ENCODE results near the gene RORB. TPM values are rescaled to one million over a fixed set of nuclear protein-coding genes. Genes with fewer than 3 reads are reported as not detected.

The RORB gene
- total RNA-seq, 2 donors from 2014 or later: 0.55 to 2.4 TPM

GRCh38 chr9:74517188-74517587 lies 20.1 kb downstream of the RORB start:
- TF ChIP-seq, protein P1, sequence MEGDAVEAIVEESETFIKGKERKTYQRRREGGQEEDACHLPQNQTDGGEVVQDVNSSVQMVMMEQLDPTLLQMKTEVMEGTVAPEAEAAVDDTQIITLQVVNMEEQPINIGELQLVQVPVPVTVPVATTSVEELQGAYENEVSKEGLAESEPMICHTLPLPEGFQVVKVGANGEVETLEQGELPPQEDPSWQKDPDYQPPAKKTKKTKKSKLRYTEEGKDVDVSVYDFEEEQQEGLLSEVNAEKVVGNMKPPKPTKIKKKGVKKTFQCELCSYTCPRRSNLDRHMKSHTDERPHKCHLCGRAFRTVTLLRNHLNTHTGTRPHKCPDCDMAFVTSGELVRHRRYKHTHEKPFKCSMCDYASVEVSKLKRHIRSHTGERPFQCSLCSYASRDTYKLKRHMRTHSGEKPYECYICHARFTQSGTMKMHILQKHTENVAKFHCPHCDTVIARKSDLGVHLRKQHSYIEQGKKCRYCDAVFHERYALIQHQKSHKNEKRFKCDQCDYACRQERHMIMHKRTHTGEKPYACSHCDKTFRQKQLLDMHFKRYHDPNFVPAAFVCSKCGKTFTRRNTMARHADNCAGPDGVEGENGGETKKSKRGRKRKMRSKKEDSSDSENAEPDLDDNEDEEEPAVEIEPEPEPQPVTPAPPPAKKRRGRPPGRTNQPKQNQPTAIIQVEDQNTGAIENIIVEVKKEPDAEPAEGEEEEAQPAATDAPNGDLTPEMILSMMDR (IDR thresholded peaks at IDR 0.05): no peak
- DNase-seq (ENCODE audit: low spot score): no peak

GRCh38 chr9:74519419-74519818 lies 22.3 kb downstream of the RORB start:
- no peaks in the 10 kb centered on the region for H3K4me1 ChIP-seq
- no peaks in the 10 kb centered on the region for H3K36me3 ChIP-seq
- TF ChIP-seq, protein P1 (IDR thresholded peaks at IDR 0.05): no peak
- no peaks in the 10 kb centered on the region for H3K27me3 ChIP-seq
- no peak overlapping the region for H3K27ac ChIP-seq
- H3K9me3 ChIP-seq: no peaks in the 10 kb centered on the region
- DNase-seq (ENCODE audit: low spot score): no peak
- H3K4me3 ChIP-seq: no peak overlapping the region

More at GRCh38 chr9:74517188-74517587, 20.1 kb downstream of the RORB start:
- Histone ChIP-seq H3K27me3 (no peaks in the 10 kb centered on the region), H3K9me3 (no peaks in the 10 kb centered on the region), H3K4me1 (no peaks in the 10 kb centered on the region), H3K27ac (no peak overlapping the region), H3K4me3 (no peak overlapping the region), H3K36me3 (no peaks in the 10 kb centered on the region)

GRCh38 chr9:74521009-74521408 lies 23.9 kb downstream of the RORB start:
- Histone ChIP-seq H3K27me3 (no peaks in the 10 kb centered on the region), H3K36me3 (no peaks in the 10 kb centered on the region), H3K4me3 (no peak overlapping the region), H3K27ac (no peak overlapping the region), H3K4me1 (no peaks in the 10 kb centered on the region), H3K9me3 (no peaks in the 10 kb centered on the region)
- TF ChIP-seq, protein P1 (IDR thresholded peaks at IDR 0.05): no peak
- DNase-seq (ENCODE audit: low spot score): no peak

- H3K27me3 ChIP-seq: no peaks in the 10 kb centered on the region
- no peaks in the 10 kb centered on the region for H3K36me3 ChIP-seq
- no peak overlapping the region for H3K27ac ChIP-seq
- no peaks in the 10 kb centered on the region for H3K4me1 ChIP-seq
- DNase-seq (ENCODE audit: low spot score): no peak
- H3K9me3 ChIP-seq: no peaks in the 10 kb centered on the region
- no peak overlapping the region for H3K4me3 ChIP-seq
- TF ChIP-seq, protein P1 (IDR thresholded peaks at IDR 0.05): no peak
Observed at GRCh38 chr9:74524289-74524688, 27.2 kb downstream of the RORB start.

- no peak for DNase-seq (ENCODE audit: low spot score)
- Histone ChIP-seq H3K27me3 (no peaks in the 10 kb centered on the region), H3K36me3 (no peaks in the 10 kb centered on the region), H3K4me1 (no peaks in the 10 kb centered on the region), H3K9me3 (no peaks in the 10 kb centered on the region), H3K4me3 (no peak overlapping the region), H3K27ac (no peak overlapping the region)
- TF ChIP-seq, protein P1 (IDR thresholded peaks at IDR 0.05): no peak
Observed at GRCh38 chr9:74526215-74526614, 29.1 kb downstream of the RORB start.

DNA sequence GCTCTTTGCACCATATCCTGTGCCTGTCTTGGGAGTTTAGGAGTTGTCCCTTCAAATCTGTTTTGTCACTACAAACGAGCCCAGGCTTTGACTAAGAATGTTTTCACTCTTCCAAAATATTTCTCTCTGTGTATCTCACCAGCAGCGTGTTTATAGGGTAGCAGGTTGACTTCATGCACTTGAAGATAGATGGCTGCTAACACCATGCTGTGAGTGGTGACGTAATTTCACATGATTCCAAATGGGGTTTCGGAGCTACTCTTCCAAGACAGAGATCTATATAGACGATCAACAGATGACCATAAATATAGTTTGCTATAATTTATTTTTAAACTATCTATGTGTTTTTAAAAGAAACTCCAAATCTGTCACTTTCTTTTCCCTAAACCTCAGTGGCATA lies 30.6 kb downstream of the RORB start:
- TF ChIP-seq, protein P1 (IDR thresholded peaks at IDR 0.05): no peak
- no peaks in the 10 kb centered on the region for H3K27me3 ChIP-seq

More for the DNA sequence above, 30.6 kb downstream of the RORB start:
- Histone ChIP-seq H3K4me1 (no peaks in the 10 kb centered on the region), H3K27ac (no peak overlapping the region), H3K9me3 (no peaks in the 10 kb centered on the region), H3K36me3 (no peaks in the 10 kb centered on the region), H3K4me3 (no peak overlapping the region)
- DNase-seq (ENCODE audit: low spot score): no peak

All from right atrium auricular region (tissue), 2 donors.